Measurements from ENCODE around the gene DCDC2.
A peak's percentile ranks its signal among the peaks of the same experiment; 100 is the strongest.
"Not testable (repeated sequence)": the region's sequence is repeated elsewhere in the genome, so short reads cannot be mapped to it uniquely, and the experiment has no call there.

Gene DCDC2

DNA sequence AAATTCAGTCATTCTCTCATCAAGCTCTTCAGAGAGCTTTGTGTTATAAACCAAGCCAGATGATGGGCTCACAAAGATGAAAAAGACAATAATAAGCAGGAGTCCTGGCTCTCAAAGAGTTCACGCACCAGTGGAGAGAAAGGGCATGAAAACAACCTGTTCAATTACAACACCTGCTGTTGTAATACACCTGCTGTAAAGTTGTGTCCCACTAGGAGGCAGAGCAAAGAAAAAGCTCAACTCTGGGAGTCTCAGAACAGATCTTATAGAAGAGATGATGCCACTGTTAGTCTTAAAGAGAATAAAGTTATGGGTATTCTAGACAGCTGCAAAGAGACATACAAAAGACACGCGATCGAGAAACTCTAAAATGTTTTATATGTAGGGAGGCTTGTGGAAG lies 100.6 kb downstream of the DCDC2 start:
- no peak for DNase-seq

DNA sequence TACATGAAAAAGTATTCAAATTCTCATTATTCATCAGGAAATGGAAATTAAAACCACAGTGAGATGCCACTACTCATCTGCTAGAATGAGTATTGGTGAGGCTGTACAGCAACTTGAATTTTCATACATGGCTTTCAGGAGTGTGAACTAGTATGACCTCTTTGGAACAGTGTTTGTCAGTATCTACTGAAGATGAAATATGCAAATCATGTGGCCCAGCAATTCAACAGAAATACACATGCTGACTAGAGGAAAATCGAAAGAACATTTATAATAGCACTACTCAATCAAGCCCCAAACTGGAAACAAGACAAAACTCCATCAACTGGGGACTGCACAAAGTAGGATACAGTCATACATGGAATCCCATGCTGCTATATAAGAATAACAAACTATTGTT lies 102.2 kb downstream of the DCDC2 start:
- DNase-seq, result no peak

DNA sequence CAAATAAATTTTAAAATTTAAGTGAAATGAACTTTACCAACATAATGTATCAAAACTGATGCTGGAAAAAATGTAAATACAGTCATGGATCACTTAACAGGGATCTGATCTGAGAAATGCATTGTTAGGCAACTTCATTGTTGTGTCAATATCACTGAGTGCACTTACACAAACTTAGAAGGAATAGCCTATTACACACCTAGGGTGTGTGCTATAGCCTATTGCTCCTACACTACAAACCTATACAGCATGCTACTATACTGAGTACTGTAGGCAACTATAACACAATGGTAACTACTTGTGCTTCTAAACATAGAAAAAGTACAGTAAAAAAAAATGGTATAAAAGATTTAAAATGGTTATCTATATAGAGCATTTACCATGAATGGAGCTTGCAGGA lies 104.5 kb downstream of the DCDC2 start:
- DNase-seq, result no peak

DNA sequence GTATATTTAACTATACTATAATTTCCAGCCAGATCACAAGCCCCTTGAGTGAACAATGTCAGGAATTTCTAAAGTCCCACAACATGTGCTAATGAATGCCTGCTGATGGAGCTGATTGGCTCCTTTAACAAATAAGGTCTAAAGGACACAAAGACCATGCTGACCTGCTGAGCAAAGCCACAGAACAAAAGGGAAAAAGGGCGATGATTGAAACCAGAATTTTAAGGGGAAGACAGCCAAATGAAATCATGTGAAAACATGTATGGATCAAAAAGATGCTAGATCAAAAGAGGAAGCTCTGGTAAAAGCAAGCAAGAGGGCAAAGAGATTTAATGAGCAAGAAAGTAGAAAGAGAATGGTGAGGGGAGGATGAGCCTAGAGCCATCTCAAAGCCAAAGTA lies 105.6 kb downstream of the DCDC2 start:
- no peak for DNase-seq

DNA sequence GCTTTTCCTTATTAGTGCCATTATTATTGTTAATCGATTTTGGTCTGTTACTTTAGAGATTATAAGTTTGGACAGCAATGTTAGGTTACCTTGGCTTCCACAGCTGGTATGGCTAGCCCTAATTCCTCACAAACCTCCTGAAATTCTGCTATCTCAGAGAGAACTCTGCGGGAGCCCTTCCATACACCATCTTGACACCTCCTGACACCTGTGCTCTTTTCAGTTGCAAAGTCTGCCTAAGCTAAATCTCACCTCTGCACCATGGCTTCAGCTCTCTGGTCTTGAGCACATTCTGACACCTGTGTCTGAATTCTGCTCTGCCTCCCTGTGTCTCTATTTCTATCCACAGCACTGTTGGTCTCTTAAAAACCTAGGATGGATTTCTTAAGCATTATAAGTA lies 106.5 kb downstream of the DCDC2 start:
- DNase-seq, result no peak

DNA sequence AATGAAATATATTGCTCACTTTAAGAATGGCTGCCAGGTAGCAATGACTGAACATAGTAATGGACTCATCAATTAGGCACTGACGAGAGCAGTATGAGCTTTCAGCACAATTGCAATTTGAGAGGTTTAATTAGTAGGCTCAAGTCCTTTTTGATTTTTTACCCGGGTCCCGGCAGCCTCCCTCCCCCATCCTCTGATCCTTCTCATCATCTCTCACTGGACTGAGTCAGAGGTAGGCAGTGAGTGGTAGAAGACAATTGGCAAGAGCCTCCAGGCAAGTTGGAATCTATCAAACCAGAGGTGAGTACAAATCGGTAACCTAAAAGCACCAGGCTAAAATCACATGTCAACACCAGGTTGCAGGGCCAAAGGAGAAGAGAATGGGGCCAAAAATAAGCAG lies 107.9 kb downstream of the DCDC2 start:
- DNase-seq, result no peak

DNA sequence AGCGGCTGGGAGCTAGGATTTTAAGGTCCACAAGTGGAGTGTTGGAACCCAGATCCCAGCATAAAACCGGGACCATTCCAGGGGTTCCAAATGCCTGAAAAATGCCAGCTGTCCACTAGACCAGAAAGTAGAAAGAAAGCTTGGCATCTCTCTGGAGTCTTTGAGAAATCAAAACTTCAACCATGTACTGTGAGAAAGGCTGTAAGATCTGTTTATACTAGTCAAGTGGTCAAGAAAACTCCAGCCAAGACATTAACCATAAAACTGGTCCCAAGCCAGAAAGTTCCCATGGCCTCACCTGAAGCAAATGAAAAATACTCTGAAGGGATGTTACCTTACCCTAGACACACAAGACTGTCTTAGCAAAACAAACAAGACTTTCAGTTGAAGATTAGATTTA lies 112.6 kb downstream of the DCDC2 start:
- DNase-seq, result no peak

DNA sequence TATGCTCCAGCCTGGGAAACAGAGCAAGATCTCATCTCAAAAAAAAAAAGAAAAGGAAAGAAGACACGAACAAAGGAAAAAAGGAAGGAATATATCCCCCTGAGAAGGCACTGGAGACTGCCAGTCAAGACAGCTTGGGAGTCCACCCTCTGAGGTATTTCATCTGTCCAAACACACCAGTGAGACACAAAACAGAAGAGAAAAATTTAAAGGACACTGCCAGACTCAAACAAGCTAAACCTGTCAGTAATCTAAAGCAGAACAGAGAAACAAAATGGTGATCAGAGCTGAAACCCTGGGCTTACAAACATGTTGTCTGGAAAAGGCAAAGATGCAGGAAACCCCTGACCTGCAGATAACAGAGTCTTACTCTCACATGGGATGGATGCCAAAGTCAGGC lies 114.9 kb downstream of the DCDC2 start:
- DNase-seq, result no peak

DNA sequence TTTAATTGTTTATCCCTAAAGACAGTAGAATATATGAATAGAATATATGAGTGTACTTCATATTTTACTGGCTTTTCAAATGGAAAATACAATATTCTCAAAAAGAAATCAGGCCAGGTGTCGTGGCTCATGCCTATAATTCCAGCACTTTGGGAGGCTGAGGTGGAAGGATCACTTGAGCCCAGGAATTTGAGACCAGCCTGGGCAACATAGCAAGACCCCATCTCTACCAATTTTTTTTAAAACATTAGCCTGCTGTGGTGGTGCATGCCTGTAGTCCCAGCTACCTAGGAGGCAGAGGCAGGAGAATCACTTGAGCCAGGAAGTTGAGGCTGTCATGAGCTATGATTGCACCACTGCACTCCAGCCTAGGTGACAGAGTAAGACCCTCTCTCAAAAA lies 116.1 kb downstream of the DCDC2 start:
- DNase-seq, result not testable (repeated sequence)

DNA sequence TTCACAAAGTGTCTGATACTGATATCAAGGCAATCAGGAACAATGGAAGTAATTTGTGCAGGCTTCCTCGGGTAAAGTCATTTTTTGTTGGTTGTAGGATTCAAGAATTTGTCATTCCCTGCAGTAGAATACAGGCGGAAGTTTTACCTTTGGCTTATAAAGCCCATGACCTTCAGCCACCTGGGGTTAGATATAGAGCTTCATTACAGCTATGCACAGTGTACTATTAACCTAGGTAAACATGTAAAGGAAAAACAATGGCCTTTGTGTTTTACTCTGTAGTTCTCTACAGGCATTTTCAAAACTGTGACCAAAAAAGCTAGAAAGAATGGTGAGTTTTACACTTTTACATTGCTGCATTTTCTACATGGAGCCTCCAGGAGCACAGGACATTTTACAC lies 116.9 kb downstream of the DCDC2 start:
- no peak for DNase-seq

DNA sequence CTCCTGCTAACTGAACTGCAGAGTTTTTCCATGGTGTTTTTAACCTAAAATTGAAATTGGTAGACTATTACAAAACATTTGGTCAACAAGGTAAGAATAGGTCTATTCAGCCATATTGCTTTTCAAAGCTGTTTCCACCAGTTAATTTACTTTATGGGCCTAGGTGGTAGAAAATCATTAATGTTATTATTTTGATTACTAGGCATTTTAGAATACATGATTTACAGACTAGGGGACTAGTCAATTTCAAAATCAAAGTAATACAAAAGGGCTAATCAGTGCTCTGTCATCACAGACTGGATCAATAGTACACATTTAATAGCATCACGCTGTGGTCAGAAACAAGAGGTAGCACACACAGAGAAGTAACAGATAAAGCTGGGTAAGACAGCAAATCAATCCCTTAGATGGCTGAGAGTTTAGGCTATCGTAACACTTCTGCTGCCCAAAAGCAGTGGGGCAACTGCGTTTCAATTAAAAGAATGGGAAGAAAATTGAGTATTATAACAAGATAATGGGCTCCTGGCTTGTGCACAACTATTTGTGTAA lies 117.4 kb downstream of the DCDC2 start:
- no peak for DNase-seq

DNA sequence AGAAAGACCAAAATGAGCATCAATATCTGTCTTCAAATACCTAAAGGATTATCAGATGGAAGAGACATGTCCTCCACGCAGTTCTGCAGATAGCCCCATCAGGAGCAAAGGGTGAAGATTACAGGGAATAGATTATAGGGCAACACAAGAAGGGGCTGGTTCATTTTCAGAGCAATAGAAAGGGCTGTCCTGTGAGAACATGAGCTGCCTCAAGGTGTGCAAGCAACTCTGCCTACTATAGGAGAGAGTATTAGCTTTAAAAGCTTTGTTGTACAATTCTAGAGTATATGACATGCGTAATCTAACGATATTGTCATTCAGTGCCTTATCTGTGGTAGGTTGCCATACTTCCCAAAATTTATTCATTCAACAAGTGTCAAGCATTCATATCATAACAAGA lies 119.2 kb downstream of the DCDC2 start:
- no peak for DNase-seq

DNA sequence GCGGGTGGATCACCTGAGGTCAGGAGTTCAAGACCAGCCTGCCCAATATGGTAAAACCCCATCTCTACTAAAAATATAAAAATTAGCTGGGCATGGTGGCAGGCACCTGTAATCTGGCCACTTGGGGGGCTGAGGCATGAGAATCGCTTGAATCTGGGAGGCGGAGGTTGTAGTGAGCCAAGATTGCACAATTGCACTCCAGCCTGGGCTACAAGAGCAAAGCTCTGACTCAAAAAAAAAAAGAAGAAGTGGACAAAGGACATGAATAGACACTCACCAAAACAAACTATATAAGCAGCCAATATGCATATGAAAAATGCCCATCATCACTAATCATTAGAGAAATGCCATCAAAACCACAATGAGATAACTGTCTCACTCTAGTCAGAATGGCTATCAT lies 121.1 kb downstream of the DCDC2 start:
- not testable (repeated sequence) for DNase-seq

DNA sequence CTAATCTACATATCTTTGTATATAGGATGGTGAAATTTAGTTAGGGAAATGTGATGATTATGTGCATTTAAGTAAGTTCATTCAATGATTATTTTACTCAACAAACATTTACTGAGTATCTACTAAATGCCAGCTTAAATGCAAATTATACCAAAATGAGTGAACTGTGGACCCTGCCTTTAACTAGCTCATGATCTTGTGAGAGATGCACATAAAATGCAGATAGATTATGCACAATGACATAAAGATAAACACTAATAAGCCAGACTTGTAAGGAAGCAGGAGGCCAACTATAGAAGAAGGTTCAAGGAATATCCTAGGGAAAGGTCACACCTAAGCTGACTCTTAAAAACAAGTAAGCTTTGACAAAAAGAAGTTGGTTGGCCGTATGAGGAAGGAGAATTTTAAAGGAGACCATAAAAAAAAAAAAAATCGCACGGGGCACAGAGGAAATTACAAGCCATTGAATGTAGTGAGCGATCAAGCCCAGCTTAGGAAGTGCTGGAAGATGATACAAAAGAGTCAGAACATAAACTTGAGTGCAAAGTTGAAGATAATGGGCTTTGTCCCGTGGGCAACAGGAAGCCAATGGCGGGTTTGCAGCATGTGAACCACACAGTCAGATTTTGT lies 123.9 kb downstream of the DCDC2 start:
- no peak for DNase-seq

DNA sequence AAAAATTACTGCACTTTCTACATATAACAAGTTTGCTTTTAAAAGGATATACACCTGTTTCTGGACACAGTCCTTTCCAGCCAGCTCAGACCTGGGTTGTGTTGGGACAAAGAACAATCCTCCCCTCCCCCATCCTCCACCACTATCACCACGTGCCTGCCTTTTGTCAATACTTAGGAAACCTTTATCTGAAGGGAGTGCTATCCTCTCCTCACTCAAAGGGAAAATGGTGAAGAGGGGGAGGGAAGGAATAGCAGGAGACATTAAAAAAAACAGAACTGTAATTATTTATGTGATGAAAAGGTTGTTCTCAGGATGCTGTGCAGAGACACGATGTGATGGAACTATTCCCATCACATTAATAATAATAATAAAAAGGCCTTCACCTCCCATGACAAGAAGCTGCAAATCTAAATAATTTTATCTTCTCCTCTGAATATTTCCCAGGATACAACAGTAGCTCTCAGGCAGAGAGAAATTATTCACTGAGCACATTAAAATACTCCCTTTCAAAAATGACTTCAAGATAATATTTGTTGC lies 126.4 kb downstream of the DCDC2 start:
- DNase-seq, result no peak

DNA sequence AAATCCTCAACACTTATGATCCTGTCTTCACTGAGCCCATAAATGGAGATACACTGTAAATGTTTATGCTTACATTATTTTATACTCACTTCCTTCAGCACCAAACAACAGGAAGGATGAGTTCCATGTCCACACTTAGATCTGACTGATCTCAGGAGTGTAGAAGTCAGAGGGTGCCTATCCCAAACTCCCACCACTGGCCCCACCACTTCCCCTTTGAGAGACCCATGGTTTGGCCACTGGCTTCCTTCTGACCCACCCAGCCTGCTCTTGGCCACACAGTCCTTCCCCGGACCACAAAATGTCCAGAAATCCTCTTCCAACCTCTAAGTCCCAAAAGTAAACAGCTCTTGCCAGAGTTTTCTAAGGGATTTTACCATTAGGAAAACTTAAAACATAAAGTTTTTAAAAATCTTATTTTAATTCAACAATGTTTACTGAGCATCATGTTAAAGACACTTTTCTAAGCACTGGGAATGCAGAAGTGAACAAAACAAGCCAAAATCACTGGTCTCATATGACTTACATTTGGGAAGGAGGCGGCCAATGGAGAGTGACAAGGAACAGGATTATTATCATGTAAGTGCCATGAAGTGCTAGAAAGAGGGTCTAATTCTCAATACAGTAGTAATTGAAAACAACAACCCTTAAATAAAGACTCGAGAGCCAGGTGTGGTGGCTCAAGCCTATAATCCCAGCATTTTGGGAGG lies 128.0 kb downstream of the DCDC2 start:
- no peak for DNase-seq

DNA sequence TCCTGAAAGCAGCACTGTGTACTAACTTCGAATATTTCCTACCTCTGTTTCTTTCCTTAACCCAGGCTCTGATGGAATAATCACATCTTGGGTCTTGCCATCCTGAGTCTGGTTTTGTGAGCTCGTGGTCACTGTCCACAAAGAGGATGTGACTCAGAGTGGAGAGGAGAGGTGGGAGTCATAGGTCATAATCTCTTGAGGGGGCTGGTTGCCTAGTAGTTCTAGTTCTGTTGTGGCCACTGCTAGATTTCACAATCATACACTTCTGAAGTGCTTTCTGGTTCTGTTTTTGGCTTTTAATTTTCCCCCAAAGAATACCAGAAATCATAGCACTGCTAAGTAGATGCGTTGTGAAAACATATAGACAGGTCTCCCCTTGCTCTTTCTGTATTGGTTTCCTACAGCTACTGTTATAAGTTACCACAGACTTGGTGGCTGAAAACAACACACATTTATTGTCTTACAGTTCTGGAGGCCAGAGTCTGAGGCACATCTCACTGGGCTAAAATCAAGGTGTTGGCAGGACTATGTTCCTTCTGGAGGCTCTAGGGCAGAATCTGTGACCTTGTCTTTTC lies 129.1 kb downstream of the DCDC2 start:
- DNase-seq, result peak; percentile 8

DNA sequence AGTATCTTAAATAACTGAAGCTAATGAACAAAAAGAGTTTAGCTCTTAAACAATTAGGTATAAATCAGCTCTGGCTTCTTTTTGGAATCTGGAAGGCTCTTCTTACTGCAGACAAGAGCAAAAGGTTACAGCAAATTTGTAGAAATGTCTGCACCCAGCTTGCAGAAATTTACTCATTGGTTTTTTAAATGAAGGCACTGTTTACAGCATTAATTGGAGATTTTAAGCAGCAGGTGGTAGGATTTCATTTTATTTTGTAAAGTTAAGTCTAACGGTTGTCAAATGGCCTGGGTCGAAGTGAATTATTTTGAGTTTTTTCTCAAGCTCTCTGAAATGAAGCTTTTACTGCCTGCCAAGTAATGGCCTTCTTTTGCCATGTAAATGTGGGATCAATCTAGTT lies 129.7 kb downstream of the DCDC2 start:
- no peak for DNase-seq

DNA sequence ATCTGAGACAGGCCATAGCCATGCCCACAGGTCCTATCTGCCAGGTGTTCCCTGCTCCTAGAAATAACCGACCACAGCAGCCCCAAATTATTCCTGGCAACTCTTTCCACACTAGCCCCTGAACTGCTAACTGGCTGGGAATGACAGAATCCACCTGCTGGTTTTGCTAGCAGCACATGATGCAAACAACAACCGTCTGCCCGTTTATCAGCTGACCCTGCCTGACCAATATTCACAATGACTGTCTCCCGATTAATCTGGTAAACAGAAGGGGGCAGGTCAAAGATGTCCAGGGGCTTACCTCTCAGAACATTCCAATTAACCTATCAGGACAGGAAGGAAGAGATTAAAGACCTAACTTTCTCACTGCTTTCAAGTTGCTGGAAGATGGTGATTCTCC lies 130.3 kb downstream of the DCDC2 start:
- no peak for DNase-seq

DNA sequence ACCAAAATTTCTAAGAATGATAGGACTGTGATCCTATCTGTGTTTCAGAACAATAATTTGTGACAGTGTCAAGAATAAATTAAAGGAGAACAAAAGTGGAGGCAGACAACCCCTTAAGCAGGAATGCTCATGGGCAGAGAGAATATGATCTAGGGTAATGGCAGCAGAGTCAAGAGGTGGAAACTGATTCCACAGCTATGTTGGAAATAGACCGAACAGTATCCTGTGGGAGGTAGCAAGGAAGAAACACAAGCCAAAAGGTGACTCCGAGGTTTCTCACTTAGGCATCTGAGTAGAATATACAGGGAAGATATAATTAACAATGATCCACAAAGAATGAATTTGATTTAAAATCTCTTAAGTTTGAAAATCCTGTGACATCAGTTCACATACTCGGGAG lies 131.3 kb downstream of the DCDC2 start:
- DNase-seq, result no peak

DNA sequence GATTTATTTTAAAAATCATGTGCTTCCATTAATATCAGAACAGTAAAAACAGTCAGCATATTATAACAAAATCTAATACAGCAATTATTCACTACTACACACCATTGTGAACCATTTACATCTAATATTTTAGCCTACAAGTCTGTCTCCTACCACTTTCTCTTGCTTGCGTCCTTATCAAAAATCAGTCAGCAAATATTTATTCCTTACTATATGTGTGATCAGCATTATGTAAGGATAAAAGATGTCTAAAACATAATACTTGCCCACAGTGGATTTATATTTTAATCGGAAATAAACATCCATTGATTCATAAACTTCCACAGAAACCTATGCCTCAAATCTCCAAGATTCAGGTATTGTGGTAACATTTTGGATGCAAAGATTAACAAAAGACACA lies 132.0 kb downstream of the DCDC2 start:
- no peak for DNase-seq

DNA sequence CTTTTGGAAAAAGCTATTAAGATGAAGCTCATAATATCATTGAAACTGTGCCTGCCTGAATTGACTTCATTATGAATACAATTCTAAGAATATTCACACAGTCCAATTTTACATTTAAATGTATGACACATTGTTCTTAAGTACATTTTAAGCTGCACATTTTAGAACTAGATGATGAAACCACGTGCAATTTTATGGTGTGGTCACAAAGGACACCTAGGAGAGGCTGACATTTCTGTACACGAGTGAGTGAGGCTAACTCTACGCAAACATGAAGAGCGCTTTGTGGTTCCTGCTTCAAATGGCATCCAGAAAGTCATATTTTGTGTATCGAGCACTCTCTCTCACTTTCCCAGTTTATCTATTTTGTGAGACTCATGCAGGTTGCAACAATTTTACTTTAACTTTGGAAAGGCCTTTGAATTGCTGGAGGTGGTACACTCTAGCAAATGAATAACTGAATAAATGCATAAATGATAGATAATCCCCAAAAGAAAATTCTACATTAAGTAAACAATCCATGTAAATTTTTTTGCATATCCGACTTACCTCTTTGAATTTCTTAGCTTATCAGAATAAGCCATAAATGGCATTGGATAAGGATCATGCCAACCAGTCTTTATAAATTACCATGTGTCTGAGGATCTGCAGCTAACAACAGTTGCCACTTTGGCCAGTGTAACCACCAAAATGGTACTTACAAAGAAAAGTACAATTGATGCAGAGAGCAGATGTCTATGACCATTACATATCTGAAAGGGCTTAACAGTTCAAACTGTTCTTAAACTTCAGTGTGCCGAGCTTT lies 134.5 kb downstream of the DCDC2 start:
- peak; percentile 46 for DNase-seq

DNA sequence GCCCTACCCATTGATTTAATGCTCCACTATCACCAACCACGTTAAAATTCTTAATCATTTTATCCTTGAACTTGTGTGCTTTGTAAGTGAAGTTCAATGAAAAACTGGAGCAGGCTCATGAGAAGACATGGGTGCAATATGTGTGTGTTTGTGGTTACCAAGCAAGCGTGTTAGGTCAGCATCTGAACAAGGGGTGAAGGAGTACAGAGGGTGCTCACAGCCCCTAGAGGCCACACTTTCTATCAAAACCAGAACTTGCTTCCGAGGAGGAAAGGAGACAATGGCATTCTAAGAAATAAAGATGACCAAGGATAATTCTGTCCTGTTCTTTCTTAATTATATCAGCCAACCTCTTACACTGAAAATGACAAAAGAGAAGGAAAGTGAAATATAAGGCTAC lies 138.2 kb downstream of the DCDC2 start:
- DNase-seq, result no peak

Measured in fibroblast of skin of abdomen (primary cell).